ENCODE data around the gene TBL1XR1. TPM values are rescaled to one million over a fixed set of nuclear protein-coding genes. Genes with fewer than 3 reads are reported as not detected.

TBL1XR1 gene
- total RNA-seq, 4 donors from 2014 or later, result 66.0 to 79.8 (median 72.4) TPM

- Histone ChIP-seq H3K4me3 (no peak overlapping the region), H3K9me3 (no peaks in the 10 kb centered on the region), H3K4me1 (peaks cover 0 to 24% (median 4%) of the 10 kb centered on the region in 3 donors), H3K36me3 (peaks cover 0 to 15% (median 0%) of the 10 kb centered on the region in 3 donors), H3K27ac (no peak overlapping the region), H3K27me3 (no peaks in the 10 kb centered on the region)
- TF ChIP-seq POLR2A (IDR thresholded peaks at IDR 0.05), result no peak
- TF ChIP-seq, protein P1, sequence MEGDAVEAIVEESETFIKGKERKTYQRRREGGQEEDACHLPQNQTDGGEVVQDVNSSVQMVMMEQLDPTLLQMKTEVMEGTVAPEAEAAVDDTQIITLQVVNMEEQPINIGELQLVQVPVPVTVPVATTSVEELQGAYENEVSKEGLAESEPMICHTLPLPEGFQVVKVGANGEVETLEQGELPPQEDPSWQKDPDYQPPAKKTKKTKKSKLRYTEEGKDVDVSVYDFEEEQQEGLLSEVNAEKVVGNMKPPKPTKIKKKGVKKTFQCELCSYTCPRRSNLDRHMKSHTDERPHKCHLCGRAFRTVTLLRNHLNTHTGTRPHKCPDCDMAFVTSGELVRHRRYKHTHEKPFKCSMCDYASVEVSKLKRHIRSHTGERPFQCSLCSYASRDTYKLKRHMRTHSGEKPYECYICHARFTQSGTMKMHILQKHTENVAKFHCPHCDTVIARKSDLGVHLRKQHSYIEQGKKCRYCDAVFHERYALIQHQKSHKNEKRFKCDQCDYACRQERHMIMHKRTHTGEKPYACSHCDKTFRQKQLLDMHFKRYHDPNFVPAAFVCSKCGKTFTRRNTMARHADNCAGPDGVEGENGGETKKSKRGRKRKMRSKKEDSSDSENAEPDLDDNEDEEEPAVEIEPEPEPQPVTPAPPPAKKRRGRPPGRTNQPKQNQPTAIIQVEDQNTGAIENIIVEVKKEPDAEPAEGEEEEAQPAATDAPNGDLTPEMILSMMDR (IDR thresholded peaks at IDR 0.05), result no peak
- intact Hi-C loops (cut with DNase I), result no loop called here
- DNase-seq, result no peak
- 97 to 98% methylated on average over 8 of the region's 8 CpGs for WGBS, 2 donors
Observed at GRCh38 chr3:177158461-177158860, 38.8 kb downstream of the TBL1XR1 start.

DNA sequence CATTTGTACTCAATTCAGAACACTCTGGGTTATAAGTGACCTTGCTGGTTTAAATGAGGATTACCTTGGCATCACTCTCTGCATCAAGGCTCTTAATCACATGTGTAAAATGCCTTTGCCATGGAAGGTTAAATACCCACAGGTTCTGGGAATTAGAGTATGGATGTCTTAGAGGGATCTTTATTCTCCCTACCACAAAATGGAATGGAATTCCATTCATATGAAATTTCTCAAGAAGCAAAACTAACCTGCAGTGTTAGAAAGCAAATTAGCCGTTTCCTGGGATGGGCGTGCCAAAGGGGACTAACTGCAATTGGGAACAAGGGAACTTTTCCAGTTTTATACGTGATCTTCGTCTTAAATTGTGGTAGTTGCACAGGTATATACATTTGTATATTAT, 39.8 kb downstream of the TBL1XR1 start:
- intact Hi-C loops (cut with DNase I), result no loop called here
- peaks cover 0 to 24% (median 4%) of the 10 kb centered on the region in 3 donors for H3K4me1 ChIP-seq
- H3K36me3 ChIP-seq, result peaks cover 0 to 11% (median 0%) of the 10 kb centered on the region in 3 donors
- H3K27ac ChIP-seq, result no peak overlapping the region
- H3K27me3 ChIP-seq, result no peaks in the 10 kb centered on the region
- 55 to 79% methylated on average over 4 of the region's 4 CpGs for WGBS, 2 donors
- TF ChIP-seq, protein P1 (IDR thresholded peaks at IDR 0.05), result no peak
- TF ChIP-seq POLR2A (IDR thresholded peaks at IDR 0.05), result no peak
- no peak for DNase-seq
- no peak overlapping the region for H3K4me3 ChIP-seq
- H3K9me3 ChIP-seq, result no peaks in the 10 kb centered on the region

DNA sequence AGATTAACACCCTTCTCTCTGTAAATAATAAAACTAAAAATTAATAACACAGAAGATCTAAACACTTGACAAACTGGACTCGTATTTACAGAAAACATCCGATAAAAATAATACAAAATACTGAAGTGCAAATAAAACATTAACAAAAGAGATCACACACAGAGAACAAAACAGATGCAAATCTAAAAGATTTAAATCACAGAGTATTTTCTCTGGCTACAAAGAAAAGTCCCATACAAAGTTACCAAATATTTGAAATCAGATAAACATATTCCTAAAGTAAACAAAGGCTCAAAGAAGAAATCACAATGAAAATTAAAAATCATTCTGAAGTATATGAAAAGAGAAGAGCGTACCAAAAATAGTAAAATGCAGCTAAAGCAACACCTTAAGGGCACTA, 42.5 kb downstream of the TBL1XR1 start:
- H3K27me3 ChIP-seq, result no peaks in the 10 kb centered on the region
- H3K36me3 ChIP-seq, result no peaks in the 10 kb centered on the region
- no peak overlapping the region for H3K4me3 ChIP-seq
- TF ChIP-seq POLR2A (IDR thresholded peaks at IDR 0.05), result no peak
- TF ChIP-seq, protein P1 (IDR thresholded peaks at IDR 0.05), result no peak
- no peaks in the 10 kb centered on the region for H3K9me3 ChIP-seq
- WGBS, 2 donors, result 64 to 82% methylated on average over 3 of the region's 3 CpGs
- DNase-seq, result no peak
- H3K27ac ChIP-seq, result no peak overlapping the region
- intact Hi-C loops (cut with DNase I), result no loop called here
- H3K4me1 ChIP-seq, result peaks cover 7 to 50% (median 14%) of the 10 kb centered on the region in 3 donors

- H3K36me3 ChIP-seq, result no peaks in the 10 kb centered on the region
- WGBS, 2 donors, result 27 to 45% methylated on average over 3 to 5 of the region's 7 CpGs
- no peak overlapping the region for H3K4me3 ChIP-seq
- no peak for DNase-seq
- no peaks in the 10 kb centered on the region for H3K27me3 ChIP-seq
- H3K9me3 ChIP-seq, result no peaks in the 10 kb centered on the region
- TF ChIP-seq, protein P1 (IDR thresholded peaks at IDR 0.05), result no peak
- TF ChIP-seq POLR2A (IDR thresholded peaks at IDR 0.05), result no peak
- intact Hi-C loops (cut with DNase I), result no loop called here
- H3K27ac ChIP-seq, result peak overlapping the region in 2 of 4 donors; percentile 19 to 45
- peaks cover 5 to 63% (median 15%) of the 10 kb centered on the region in 3 donors for H3K4me1 ChIP-seq
Observed at GRCh38 chr3:177150970-177151627, 46.2 kb downstream of the TBL1XR1 start.

DNA sequence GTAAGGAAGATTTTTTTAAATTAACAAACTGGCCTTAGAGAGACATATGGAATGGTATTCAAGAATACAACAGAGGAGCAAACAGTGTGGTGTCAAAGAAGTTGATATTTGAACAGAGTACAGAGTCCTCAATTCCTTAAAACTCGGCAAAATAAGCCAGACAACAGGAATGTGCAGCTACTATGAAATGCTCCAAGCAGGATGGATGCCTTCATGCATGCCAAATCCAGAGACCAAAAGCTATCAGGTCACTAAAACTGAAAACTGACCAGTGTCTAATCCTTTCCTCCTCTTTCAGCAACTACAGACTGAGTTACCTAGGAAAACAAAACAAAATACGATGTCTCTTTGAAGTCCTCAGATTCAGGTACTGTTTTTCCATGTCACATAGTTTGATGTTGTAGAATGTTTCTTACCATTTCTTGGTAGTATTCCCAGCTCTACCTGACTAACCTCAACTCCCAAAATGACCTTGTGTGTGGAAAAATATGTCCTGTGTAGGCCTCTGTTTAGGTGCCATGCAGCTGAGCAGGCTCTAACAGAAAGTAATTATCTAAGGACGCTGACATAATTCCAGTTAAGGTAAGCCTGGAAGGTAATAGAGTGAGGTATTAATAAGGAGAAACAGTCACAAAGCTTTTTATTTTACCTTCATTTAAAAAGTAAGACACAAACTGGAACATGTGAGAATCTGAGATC, 46.9 kb downstream of the TBL1XR1 start:
- Histone ChIP-seq H3K4me1 (peaks cover 12 to 71% (median 20%) of the 10 kb centered on the region in 3 donors), H3K9me3 (no peaks in the 10 kb centered on the region), H3K27ac (peak overlapping the region in 2 of 4 donors; percentile 19 to 45), H3K4me3 (no peak overlapping the region), H3K27me3 (no peaks in the 10 kb centered on the region), H3K36me3 (no peaks in the 10 kb centered on the region)
- intact Hi-C loops (cut with DNase I), result no loop called here
- WGBS, 2 donors, result 32 to 38% methylated on average over 3 of the region's 3 CpGs
- TF ChIP-seq, protein P1 (IDR thresholded peaks at IDR 0.05), result no peak
- no peak for TF ChIP-seq POLR2A (IDR thresholded peaks at IDR 0.05)
- DNase-seq, result no peak
